Measurements from ENCODE around the gene TPGS1. TPM values are rescaled to one million over a fixed set of nuclear protein-coding genes. Genes with fewer than 3 reads are reported as not detected.

Gene TPGS1
- total and polyA plus RNA-seq, 4 donors, result 9.9 to 31.3 (median 27.1) TPM

GRCh38 chr19:530134-531008 is 23.1 kb downstream of the TPGS1 start:
- WGBS (ENCODE audit: insufficient coverage), result 69% methylated on average over 34 of the region's 38 CpGs
- Histone ChIP-seq H3K4me1 (ENCODE audit: control insufficient read depth, insufficient read depth, low read length) (peaks cover 37% of the 10 kb centered on the region), H3K9me3 (ENCODE audit: control insufficient read depth, insufficient read depth, low read length) (no peaks in the 10 kb centered on the region), H3K36me3 (ENCODE audit: control insufficient read depth, insufficient read depth, low read length) (peaks cover 25% of the 10 kb centered on the region), H3K4me3 (ENCODE audit: low read depth, low read length) (peak overlapping the region; percentile 68), H3K27ac (ENCODE audit: low read depth, low read length) (peak overlapping the region; percentile 84), H3K27me3 (ENCODE audit: control insufficient read depth, insufficient read depth, low read length) (peaks cover 1% of the 10 kb centered on the region)
- DNase-seq (ENCODE audit: low read depth in 4 of 6, low spot score in 6 of 6), result no peak

GRCh38 chr19:531009-531752 is 23.9 kb downstream of the TPGS1 start:
- Histone ChIP-seq H3K27me3 (ENCODE audit: control insufficient read depth, insufficient read depth, low read length) (no peaks in the 10 kb centered on the region), H3K27ac (ENCODE audit: low read depth, low read length) (peak overlapping the region; percentile 84), H3K4me3 (ENCODE audit: low read depth, low read length) (peak overlapping the region; percentile 68), H3K36me3 (ENCODE audit: control insufficient read depth, insufficient read depth, low read length) (peaks cover 33% of the 10 kb centered on the region), H3K4me1 (ENCODE audit: control insufficient read depth, insufficient read depth, low read length) (peaks cover 39% of the 10 kb centered on the region), H3K9me3 (ENCODE audit: control insufficient read depth, insufficient read depth, low read length) (no peaks in the 10 kb centered on the region)
- DNase-seq (ENCODE audit: low read depth in 4 of 6, low spot score in 6 of 6), result peak; percentile 67 to 96 (median 76)
- under 1% methylated on average over 103 of the region's 103 CpGs for WGBS (ENCODE audit: insufficient coverage)

DNA sequence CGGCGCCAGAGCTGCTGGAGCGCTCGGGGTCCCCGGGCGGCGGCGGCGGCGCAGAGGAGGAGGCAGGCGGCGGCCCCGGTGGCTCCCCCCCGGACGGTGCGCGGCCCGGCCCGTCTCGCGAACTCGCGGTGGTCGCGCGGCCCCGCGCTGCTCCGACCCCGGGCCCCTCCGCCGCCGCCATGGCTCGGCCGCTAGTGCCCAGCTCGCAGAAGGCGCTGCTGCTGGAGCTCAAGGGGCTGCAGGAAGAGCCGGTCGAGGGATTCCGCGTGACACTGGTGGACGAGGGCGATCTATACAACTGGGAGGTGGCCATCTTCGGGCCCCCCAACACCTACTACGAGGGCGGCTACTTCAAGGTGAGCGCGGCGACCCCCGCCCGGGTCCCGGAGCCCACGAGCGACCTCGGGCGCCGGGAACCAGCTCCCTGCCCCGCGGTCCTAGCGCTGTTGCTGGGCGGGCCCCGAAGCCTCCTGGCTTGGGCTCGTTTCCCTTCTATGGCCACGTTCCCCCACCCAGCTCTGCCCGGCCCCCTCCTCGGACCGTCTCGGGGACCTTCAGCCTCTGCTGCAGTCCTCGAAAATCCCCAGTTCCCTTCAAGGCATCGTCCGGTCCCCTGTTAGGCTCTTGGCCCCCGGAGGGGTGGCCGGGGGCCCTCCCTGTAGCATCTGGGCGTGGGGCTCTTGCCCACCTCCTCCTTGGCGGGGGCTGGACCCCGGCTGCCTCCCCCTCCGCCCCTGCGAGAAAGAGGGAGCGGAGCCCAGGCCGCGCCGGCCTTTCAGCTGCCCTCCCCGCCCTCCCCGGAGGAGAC is 24.7 kb downstream of the TPGS1 start, which contains the start of gene CDC34:
Gene CDC34, plus strand, starts transcription at position 8 of the 808 bp plus-strand sequence. Its CDS starts 172 bp downstream, at position 180.
- H3K4me3 ChIP-seq (ENCODE audit: low read depth, low read length), result peak within 1 kb of the TSS; percentile 86
- peak within 1 kb of the TSS; percentile 95 for H3K27ac ChIP-seq (ENCODE audit: low read depth, low read length)
- no peaks in the 10 kb centered on the region for H3K27me3 ChIP-seq (ENCODE audit: control insufficient read depth, insufficient read depth, low read length)
- no peaks in the 10 kb centered on the region for H3K9me3 ChIP-seq (ENCODE audit: control insufficient read depth, insufficient read depth, low read length)
- peaks cover 41% of the 10 kb centered on the region for H3K36me3 ChIP-seq (ENCODE audit: control insufficient read depth, insufficient read depth, low read length)
- DNase-seq (ENCODE audit: low read depth in 4 of 6, low spot score in 6 of 6), result peak in 1 of 6 donors; percentile 20
- WGBS (ENCODE audit: insufficient coverage), result 0% methylated on average over 84 of the region's 84 CpGs
- H3K4me1 ChIP-seq (ENCODE audit: control insufficient read depth, insufficient read depth, low read length), result peaks cover 39% of the 10 kb centered on the region

DNA sequence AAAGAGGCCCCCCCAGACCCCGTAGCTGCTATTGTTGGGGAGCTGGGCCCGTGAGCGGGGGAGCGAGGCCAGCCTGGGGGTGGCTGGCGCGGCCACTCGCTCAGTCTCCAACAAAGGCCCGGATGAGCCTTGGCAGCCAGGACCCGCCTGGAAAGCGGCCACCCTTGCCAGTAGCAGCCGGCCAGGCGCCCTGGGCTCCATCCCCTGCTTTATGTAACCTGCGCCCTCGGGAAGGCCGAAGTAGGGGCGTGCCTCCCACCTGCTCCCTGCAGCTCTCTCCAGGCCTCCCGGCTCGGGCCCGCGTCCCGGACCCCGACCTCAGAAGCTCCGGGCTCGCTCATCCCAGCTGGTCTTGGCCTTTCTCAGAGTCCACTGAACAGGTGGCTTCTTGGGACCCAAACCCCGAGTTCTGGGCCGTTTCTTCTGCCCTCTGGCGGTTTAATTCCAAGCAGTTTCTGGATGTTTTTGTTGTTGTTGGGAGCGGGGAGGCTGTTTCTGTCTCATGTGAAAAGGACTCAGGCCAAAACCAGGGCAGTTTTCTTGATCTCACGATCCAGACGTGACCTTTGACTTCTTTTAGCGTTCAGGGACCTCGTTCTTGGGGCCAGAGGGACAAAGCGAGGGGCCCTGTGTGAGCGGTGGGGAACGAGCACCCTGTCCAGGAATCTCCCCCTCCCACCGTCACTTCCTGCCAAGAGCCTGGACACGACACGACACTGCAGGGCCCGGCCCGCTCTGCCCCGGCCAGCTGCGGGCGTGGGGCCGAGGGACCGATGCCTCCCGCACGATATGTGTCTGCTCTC is 25.5 kb downstream of the TPGS1 start:
- peak overlapping the region; percentile 95 for H3K27ac ChIP-seq (ENCODE audit: low read depth, low read length)

DNA sequence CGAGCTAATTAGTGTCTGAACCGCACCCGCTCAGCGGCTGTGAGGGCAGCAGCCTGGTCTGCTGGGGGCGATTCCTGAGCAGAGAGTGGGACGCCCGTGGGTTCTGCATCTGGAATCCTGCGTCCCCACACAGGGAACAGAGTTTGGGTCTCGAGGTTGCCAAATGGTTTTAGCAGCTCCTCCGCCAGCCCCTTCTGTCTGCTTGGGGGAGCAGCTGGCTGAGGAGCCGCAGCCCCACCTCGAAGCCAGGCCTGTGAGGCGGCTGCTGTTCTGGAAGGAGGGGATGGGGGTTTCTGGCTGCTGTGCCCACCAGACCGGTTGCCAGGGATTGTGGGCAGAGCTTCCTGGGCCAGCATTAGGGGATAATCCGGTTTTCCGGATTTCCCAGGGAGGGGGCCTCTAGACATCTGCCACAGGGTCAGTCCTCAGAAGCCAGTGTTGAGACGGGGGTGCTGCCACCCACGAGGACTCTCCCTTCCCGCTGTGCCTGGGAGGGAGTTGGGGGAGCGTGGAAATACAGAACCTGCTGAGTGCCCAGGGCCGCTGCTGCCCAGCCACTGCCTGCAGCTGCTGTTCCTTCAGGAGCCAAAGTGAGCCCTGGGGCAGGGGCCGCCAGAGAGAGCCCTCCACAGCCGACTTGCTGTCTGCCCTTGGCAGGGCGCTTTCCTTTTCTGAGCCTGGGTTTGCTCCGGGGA is 26.2 kb downstream of the TPGS1 start:
- Histone ChIP-seq H3K36me3 (ENCODE audit: control insufficient read depth, insufficient read depth, low read length) (peaks cover 55% of the 10 kb centered on the region), H3K4me3 (ENCODE audit: low read depth, low read length) (peak overlapping the region; percentile 86), H3K27ac (ENCODE audit: low read depth, low read length) (peak overlapping the region; percentile 95), H3K27me3 (ENCODE audit: control insufficient read depth, insufficient read depth, low read length) (no peaks in the 10 kb centered on the region), H3K4me1 (ENCODE audit: control insufficient read depth, insufficient read depth, low read length) (peaks cover 39% of the 10 kb centered on the region), H3K9me3 (ENCODE audit: control insufficient read depth, insufficient read depth, low read length) (no peaks in the 10 kb centered on the region)
- DNase-seq (ENCODE audit: low read depth in 4 of 6, low spot score in 6 of 6), result peak in 2 of 6 donors; percentile 3 to 44
- 18% methylated on average over 25 of the region's 25 CpGs for WGBS (ENCODE audit: insufficient coverage)

More for the DNA sequence above, 25.5 kb downstream of the TPGS1 start:
- DNase-seq (ENCODE audit: low read depth in 4 of 6, low spot score in 6 of 6), result peak; percentile 50 to 89 (median 58)
- Histone ChIP-seq H3K4me3 (ENCODE audit: low read depth, low read length) (peak overlapping the region; percentile 86), H3K27me3 (ENCODE audit: control insufficient read depth, insufficient read depth, low read length) (no peaks in the 10 kb centered on the region), H3K4me1 (ENCODE audit: control insufficient read depth, insufficient read depth, low read length) (peaks cover 39% of the 10 kb centered on the region), H3K9me3 (ENCODE audit: control insufficient read depth, insufficient read depth, low read length) (no peaks in the 10 kb centered on the region), H3K36me3 (ENCODE audit: control insufficient read depth, insufficient read depth, low read length) (peaks cover 48% of the 10 kb centered on the region)
- under 1% methylated on average over 45 of the region's 47 CpGs for WGBS (ENCODE audit: insufficient coverage)

DNA sequence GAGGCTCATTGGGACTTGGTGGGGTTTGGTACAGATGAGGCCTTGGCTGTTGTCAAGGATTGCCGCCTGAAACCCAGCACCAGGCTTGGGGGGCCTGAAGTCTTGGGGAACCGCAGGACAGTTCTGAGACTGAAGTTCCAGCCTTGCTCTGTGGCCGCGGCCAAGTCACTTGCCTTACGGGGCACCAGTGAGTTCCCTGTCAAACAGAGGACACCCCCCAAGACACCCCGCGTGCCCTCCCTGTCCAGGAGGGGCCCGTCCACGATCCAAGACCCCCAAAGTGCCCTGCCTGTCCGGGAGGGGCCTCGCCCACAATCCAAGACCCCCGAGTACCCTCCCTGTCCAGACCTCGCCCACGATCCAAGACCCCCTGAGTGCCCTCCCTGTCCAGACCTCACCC is 26.8 kb downstream of the TPGS1 start:
- H3K36me3 ChIP-seq (ENCODE audit: control insufficient read depth, insufficient read depth, low read length), result peaks cover 61% of the 10 kb centered on the region
- H3K4me3 ChIP-seq (ENCODE audit: low read depth, low read length), result no peak overlapping the region
- peaks cover 39% of the 10 kb centered on the region for H3K4me1 ChIP-seq (ENCODE audit: control insufficient read depth, insufficient read depth, low read length)
- peak overlapping the region; percentile 95 for H3K27ac ChIP-seq (ENCODE audit: low read depth, low read length)
- no peak for DNase-seq (ENCODE audit: low read depth in 4 of 6, low spot score in 6 of 6)
- WGBS (ENCODE audit: insufficient coverage), result 81% methylated on average over 14 of the region's 14 CpGs
- no peaks in the 10 kb centered on the region for H3K9me3 ChIP-seq (ENCODE audit: control insufficient read depth, insufficient read depth, low read length)
- H3K27me3 ChIP-seq (ENCODE audit: control insufficient read depth, insufficient read depth, low read length), result no peaks in the 10 kb centered on the region

DNA sequence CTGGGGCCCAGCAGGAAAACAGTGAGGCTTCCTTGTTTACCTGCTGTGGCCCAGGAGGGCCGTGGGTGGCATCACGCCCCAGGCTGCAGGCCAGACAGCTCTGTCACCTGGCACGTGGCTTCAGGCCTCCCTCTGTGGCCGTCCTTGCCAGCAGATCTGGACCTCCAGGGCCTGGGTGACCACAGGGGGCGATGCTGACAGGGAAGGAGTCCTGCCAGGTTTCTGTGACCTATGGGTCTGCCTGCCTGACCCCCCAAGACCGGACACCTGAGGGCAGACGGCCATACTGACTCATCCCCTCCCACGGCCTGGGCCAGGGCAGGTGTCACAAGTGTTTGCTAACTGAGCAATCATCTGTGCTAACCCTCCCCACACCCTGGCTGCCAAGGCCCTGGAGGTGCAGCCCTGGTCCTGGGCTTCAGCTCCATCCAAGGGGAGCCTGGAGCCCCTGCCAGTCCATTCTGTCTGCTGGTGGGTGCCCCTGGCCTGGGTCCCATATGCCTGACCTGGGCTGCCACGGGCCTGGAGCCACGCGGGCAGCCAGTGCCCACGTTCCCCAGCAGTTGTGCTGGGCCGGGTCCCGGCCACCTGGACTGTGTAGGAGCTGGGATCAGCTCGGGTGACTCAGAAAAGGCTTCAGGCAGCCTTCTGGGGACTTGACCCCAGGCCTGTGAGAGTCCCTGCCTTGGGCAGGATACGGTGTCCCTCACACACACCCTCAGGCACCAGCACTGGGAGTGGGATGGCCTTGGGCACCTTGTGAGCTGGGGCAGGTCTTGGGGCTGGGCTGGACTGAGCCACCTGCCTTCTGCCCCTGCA is 27.9 kb downstream of the TPGS1 start:
- H3K27ac ChIP-seq (ENCODE audit: low read depth, low read length), result no peak overlapping the region
- peaks cover 37% of the 10 kb centered on the region for H3K4me1 ChIP-seq (ENCODE audit: control insufficient read depth, insufficient read depth, low read length)
- H3K27me3 ChIP-seq (ENCODE audit: control insufficient read depth, insufficient read depth, low read length), result no peaks in the 10 kb centered on the region
- H3K9me3 ChIP-seq (ENCODE audit: control insufficient read depth, insufficient read depth, low read length), result no peaks in the 10 kb centered on the region
- peaks cover 69% of the 10 kb centered on the region for H3K36me3 ChIP-seq (ENCODE audit: control insufficient read depth, insufficient read depth, low read length)
- WGBS (ENCODE audit: insufficient coverage), result 78% methylated on average over 15 of the region's 16 CpGs
- DNase-seq (ENCODE audit: low read depth in 4 of 6, low spot score in 6 of 6), result no peak
- H3K4me3 ChIP-seq (ENCODE audit: low read depth, low read length), result no peak overlapping the region

All from spinal cord (tissue), 10 donors.